Activated naive CD8-positive, alpha-beta T cell treated with anti-CD3 and anti-CD28 coated beads, Interleukin-2, amount 50 U/mL, for 24 hours (primary cell): ENCODE measurements around the gene SEC14L1.
"Not testable (repeated sequence)": the region's sequence is repeated elsewhere in the genome, so short reads cannot be mapped to it uniquely, and the experiment has no call there.

Experiments used
- ATAC-seq: fragments of 150-1000 bp; cut with Tn5 transposase; one replicate; pipeline ENCODE4 v1.10.0; 2021
- DNase-seq: peaks from one replicate; pipeline ENCODE4 v3.0.0; 2021
- H3K27ac Mint-ChIP-seq: one replicate; pipeline ENCODE4 v1.8.0; 2021; ENCODE audit warnings: mild to moderate bottlenecking, mixed read lengths
- H3K27me3 Mint-ChIP-seq: one replicate; pipeline ENCODE4 v1.8.0; 2021; ENCODE audit warnings: mixed read lengths
- H3K36me3 Mint-ChIP-seq: one replicate; pipeline ENCODE4 v1.8.0; 2021; ENCODE audit warnings: low read depth, mixed read lengths
- H3K4me1 Mint-ChIP-seq: one replicate; pipeline ENCODE4 v1.8.0; 2021; ENCODE audit warnings: mixed read lengths
- H3K4me3 Mint-ChIP-seq: one replicate; pipeline ENCODE4 v1.8.0; 2021; ENCODE audit warnings: mild to moderate bottlenecking, moderate library complexity, mixed read lengths
- H3K9me3 Mint-ChIP-seq: one replicate; pipeline ENCODE4 v1.8.0; 2021; ENCODE audit warnings: mixed read lengths

The SEC14L1 gene

DNA sequence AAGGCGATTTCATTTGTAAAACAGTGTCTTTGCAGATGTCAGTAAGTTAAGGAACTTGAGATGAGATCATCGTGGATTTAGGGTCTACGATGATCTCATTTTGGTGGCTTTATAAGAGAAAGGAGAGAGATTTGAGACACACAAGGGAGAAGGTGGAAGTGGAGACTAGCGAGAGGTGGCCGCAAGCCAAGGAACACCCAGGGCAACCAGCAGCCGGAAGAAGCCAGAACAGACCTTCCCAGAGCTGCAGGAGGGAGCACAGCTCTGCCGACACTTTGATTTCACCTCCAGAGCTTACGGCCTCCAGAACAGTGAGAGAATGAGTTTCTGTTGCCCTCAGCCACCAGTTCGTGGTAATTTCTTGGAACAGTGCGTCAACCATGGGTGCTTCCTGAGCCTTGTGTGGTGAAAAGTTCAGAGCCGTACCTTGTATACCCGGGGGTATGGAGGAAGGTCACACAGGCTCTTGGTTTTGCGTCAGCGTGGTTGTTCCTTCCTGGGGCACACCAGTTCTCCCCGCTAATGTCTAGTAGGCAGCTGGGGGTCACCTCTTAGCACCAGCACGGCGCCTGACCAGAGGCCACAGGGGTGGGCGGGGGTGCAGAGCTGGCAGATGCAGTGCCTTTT is 12.9 kb upstream of the SEC14L1 start:
- H3K9me3 Mint-ChIP-seq: no peaks in the 10 kb centered on the region
- H3K4me1 Mint-ChIP-seq: peaks cover 41% of the 10 kb centered on the region
- DNase-seq: peak; percentile 70
- H3K4me3 Mint-ChIP-seq: peak overlapping the region; percentile 74
- no peaks in the 10 kb centered on the region for H3K27me3 Mint-ChIP-seq
- H3K36me3 Mint-ChIP-seq: no peaks in the 10 kb centered on the region
- peak overlapping the region; percentile 93 for H3K27ac Mint-ChIP-seq
- ATAC-seq: peak; percentile 96

GRCh38 chr17:77128896-77129567 is 11.7 kb upstream of the SEC14L1 start:
- peak overlapping the region; percentile 93 for H3K27ac Mint-ChIP-seq
- no peaks in the 10 kb centered on the region for H3K27me3 Mint-ChIP-seq
- no peaks in the 10 kb centered on the region for H3K9me3 Mint-ChIP-seq
- DNase-seq (no peak), ATAC-seq (no peak)
- no peaks in the 10 kb centered on the region for H3K36me3 Mint-ChIP-seq
- no peak overlapping the region for H3K4me3 Mint-ChIP-seq
- peaks cover 40% of the 10 kb centered on the region for H3K4me1 Mint-ChIP-seq

DNA sequence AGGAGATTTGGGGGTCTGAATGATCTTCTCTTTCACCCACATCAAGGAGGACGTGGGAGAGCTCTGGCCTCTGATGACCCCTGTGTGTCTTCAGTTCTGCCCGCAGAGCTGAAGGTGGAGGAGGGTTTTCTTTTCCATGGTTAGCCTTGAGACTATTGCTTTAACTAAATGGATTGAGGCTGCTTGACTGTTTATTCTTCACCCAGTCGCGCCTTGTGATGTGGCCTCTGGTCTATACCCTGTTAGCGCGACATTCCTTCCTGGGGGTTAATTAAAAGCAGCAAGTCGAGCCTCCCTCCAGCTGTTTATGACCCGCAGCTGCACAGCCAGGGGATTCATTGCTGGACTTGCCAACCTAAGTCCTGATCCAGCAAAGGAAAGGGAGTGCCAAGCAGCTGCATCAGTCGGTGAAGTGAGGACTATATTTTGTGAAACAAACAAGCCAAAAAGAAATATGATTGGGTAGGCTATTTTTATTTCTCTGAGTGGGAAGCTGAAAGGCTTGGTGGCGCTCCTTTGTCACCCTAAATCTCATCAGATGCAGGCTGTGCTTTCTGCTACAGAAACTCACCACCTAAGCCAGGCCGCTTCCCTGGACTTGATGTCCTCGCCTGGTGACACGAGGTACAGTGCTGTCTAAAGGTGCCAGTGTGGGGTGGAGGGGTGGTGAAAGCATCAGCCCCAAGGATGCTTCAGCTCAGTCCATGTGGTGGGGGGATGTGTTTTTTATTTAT is 11.0 kb upstream of the SEC14L1 start:
- no peak for DNase-seq
- H3K4me3 Mint-ChIP-seq: no peak overlapping the region
- no peaks in the 10 kb centered on the region for H3K27me3 Mint-ChIP-seq
- H3K9me3 Mint-ChIP-seq: no peaks in the 10 kb centered on the region
- no peak for ATAC-seq
- H3K4me1 Mint-ChIP-seq: peaks cover 34% of the 10 kb centered on the region
- no peaks in the 10 kb centered on the region for H3K36me3 Mint-ChIP-seq
- peak overlapping the region; percentile 55 for H3K27ac Mint-ChIP-seq

GRCh38 chr17:77130525-77130924 is 10.2 kb upstream of the SEC14L1 start:
- Mint-ChIP-seq H3K4me3 (no peak overlapping the region), H3K27ac (peak overlapping the region; percentile 37), H3K36me3 (no peaks in the 10 kb centered on the region), H3K9me3 (no peaks in the 10 kb centered on the region), H3K4me1 (peaks cover 32% of the 10 kb centered on the region), H3K27me3 (no peaks in the 10 kb centered on the region)
- DNase-seq (no peak), ATAC-seq (no peak)

GRCh38 chr17:77131904-77132303 is 8.9 kb upstream of the SEC14L1 start:
- Mint-ChIP-seq H3K27me3 (no peaks in the 10 kb centered on the region), H3K9me3 (no peaks in the 10 kb centered on the region), H3K4me3 (no peak overlapping the region), H3K27ac (no peak overlapping the region), H3K36me3 (no peaks in the 10 kb centered on the region), H3K4me1 (peaks cover 32% of the 10 kb centered on the region)
- DNase-seq (no peak), ATAC-seq (no peak)

DNA sequence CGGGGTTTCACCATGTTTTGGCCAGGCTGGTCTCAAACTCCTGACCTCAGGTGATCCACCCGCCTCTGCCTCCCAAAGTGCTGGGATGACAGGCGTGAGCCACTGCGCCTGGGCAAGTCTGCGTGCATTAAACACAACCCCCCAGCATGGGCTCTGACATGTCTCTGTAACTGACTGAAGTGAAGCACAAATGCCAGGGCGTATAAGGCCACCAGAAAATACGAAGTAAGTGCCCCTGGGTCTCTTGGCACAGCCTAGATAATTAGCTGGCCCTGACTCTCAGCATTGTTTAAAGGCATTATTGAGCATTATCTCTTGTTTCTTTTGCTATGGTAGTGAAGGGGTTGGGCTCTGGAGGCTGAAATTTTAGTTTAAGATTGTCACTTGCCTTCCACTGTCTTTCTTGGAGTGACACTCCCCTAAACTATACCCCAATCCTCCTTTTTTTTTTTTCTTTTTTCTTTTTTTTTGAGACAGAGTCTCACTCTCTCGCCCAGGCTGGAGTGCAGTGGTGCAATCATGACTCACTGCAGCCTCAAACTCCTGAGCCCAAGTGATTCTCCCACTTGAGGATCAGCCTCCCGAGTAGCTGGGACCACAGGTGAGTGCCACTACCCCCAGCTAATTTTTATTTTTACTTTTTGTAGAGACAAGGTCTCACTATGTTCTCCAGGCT is 8.2 kb upstream of the SEC14L1 start:
- no peak for DNase-seq

GRCh38 chr17:77133087-77133638 is 7.6 kb upstream of the SEC14L1 start:
- DNase-seq (no peak), ATAC-seq (no peak)
- Mint-ChIP-seq H3K27ac (no peak overlapping the region), H3K9me3 (peaks cover 12% of the 10 kb centered on the region), H3K4me3 (no peak overlapping the region), H3K36me3 (peaks cover 6% of the 10 kb centered on the region), H3K27me3 (no peaks in the 10 kb centered on the region), H3K4me1 (peaks cover 28% of the 10 kb centered on the region)

More for the DNA sequence above, 8.2 kb upstream of the SEC14L1 start:
- ATAC-seq: no peak
- H3K9me3 Mint-ChIP-seq: peaks cover 6% of the 10 kb centered on the region
- H3K36me3 Mint-ChIP-seq: no peaks in the 10 kb centered on the region
- no peak overlapping the region for H3K4me3 Mint-ChIP-seq
- no peaks in the 10 kb centered on the region for H3K27me3 Mint-ChIP-seq
- H3K4me1 Mint-ChIP-seq: peaks cover 28% of the 10 kb centered on the region
- H3K27ac Mint-ChIP-seq: no peak overlapping the region

DNA sequence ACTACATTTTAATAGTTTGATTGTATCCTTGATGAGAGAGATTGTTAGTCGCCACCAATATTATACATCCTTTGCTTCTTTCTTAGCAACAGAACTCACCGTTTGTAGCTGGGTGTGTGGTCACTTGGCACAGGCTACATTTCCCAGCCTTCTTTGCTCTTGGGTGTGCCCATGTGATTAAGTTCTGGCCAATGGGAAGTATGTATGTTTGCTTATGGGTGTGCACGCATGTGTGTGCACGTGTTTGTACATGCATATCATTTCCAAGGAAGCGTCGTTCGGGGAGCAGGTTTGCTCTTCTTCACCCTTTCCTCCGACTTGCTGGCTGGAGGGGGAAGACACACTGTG is 4.4 kb upstream of the SEC14L1 start:
- H3K9me3 Mint-ChIP-seq: peaks cover 13% of the 10 kb centered on the region
- no peak overlapping the region for H3K27ac Mint-ChIP-seq
- no peak overlapping the region for H3K4me3 Mint-ChIP-seq
- H3K27me3 Mint-ChIP-seq: no peaks in the 10 kb centered on the region
- DNase-seq (no peak), ATAC-seq (no peak)
- H3K36me3 Mint-ChIP-seq: peaks cover 13% of the 10 kb centered on the region
- H3K4me1 Mint-ChIP-seq: peaks cover 31% of the 10 kb centered on the region

DNA sequence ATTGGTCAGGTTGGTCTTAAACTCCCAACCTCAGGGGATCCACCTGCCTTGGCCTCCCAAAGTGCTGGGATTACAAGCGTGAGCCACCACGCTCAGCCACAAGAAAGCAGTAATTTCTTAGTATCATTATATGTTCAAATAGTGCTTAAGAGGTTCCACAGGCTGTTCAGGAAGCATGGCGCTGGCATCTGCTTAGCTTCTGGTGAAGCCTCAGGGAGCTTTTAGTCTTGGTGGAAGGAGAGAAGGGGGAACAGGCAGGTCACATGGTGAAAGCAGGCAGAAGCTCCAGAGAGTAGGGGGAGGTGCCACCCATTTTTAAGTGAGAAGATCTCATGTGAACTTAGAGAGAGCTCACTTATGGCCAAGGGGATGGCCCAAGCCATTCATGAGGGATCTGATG is 3.7 kb upstream of the SEC14L1 start:
- Mint-ChIP-seq H3K4me1 (peaks cover 38% of the 10 kb centered on the region), H3K27ac (no peak overlapping the region), H3K9me3 (peaks cover 13% of the 10 kb centered on the region), H3K4me3 (no peak overlapping the region), H3K27me3 (no peaks in the 10 kb centered on the region), H3K36me3 (peaks cover 17% of the 10 kb centered on the region)
- ATAC-seq (no peak), DNase-seq (no peak)

DNA sequence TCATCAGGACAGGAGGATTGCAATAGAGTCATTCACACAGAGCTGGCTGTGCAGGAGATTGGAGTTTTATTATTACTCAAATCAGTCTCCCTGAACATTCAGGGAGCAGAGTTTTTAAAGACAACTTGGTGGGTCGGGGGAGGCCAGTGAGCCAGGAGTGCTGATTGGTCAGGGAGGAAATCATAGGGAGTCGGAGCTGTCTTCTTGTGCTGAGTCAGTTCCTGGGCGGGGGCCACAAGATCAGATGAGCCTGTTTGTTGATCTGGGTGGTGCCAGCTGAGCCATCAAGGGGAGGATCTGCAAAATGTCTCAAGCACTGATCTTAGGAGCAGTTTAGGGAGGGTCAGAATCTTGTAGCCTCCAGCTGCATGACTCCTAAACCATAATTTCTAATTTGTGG is 2.9 kb upstream of the SEC14L1 start:
- peak overlapping the region; percentile 52 for H3K27ac Mint-ChIP-seq
- peak; percentile 44 for DNase-seq
- H3K9me3 Mint-ChIP-seq: peaks cover 13% of the 10 kb centered on the region
- not testable (repeated sequence) for ATAC-seq, H3K4me3 Mint-ChIP-seq, H3K27me3 Mint-ChIP-seq
- peaks cover 45% of the 10 kb centered on the region for H3K4me1 Mint-ChIP-seq
- peaks cover 22% of the 10 kb centered on the region for H3K36me3 Mint-ChIP-seq

GRCh38 chr17:77140166-77140877 is 447 bp upstream of the SEC14L1 start:
- H3K36me3 Mint-ChIP-seq: peaks cover 37% of the 10 kb centered on the region
- H3K27ac Mint-ChIP-seq: peak overlapping the region; percentile 97
- peak; percentile 100 for DNase-seq
- peak overlapping the region; percentile 70 for H3K4me3 Mint-ChIP-seq
- H3K9me3 Mint-ChIP-seq: peaks cover 13% of the 10 kb centered on the region
- peaks cover 63% of the 10 kb centered on the region for H3K4me1 Mint-ChIP-seq
- peak; percentile 79 for ATAC-seq
- H3K27me3 Mint-ChIP-seq: no peaks in the 10 kb centered on the region

DNA sequence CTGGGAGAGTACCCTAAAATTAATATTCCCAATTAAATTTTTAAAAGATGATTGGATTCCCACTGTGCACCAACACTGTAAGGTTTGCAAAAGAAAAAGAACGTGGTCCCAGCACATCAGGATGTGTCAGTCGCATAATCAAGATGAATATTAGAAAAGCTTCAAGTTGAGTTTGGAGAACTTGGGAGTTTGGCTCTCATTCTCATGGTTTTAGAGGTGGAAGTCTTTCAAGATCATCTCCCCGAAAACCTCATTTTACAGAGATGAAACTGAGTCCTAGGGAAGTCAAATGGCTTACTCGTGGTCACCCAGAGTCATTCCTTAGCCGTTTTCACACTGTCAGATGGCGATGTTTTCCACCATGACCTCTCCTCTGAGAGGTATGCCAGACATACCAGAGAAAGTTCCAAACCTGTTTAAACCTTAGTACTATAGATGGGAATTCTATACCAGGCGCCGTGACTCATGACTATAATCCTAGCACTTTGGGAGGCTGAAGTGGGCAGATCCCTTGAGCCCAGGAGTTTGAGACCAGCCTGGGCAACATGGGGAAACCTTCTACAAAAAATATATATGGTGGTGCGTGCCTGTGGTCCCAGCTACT is 1.2 kb downstream of the SEC14L1 start:
- DNase-seq (no peak), ATAC-seq (no peak)
- Mint-ChIP-seq H3K27ac (peak overlapping the region; percentile 75), H3K27me3 (no peaks in the 10 kb centered on the region), H3K4me1 (peaks cover 73% of the 10 kb centered on the region), H3K9me3 (peaks cover 13% of the 10 kb centered on the region), H3K4me3 (peak overlapping the region; percentile 85), H3K36me3 (peaks cover 43% of the 10 kb centered on the region)

DNA sequence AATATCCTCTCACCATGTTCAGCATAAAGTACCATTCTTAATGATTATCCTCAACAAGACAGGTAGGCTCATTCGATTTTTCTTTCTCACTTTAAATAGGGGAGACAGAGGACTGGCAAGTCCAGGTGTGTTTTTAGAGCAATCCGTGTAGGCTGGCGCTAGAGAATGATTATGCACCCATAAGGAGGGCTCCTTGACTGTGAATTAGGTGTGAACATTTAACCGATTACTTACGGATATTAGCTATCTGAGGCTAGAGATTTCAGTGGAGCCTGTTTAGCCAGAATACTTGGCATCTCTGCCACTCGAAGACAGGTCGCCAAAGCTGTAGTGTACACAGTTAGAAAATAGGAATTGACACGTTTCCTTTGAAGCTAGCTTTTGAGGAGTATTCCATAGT is 1.9 kb downstream of the SEC14L1 start:
- Mint-ChIP-seq H3K4me3 (peak overlapping the region; percentile 85), H3K9me3 (peaks cover 6% of the 10 kb centered on the region), H3K27me3 (no peaks in the 10 kb centered on the region), H3K36me3 (peaks cover 49% of the 10 kb centered on the region), H3K27ac (no peak overlapping the region), H3K4me1 (peaks cover 76% of the 10 kb centered on the region)
- ATAC-seq (no peak), DNase-seq (no peak)

DNA sequence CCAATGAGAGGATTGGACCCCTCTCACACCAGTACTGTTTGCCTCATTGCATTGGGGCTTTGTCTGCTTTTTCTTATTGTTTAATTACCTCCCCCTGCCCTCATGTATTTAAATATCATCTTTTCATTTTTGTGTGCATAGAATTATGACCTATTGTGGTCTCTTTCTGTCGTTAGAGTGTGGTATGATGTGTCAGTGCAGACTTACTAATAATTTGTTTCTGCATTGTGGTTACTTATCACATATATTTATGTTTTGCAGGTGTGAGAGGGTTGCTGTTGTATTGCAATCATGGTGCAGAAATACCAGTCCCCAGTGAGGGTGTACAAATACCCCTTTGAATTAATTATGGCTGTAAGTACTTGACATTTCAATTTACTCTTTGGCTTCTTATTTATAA is 2.5 kb downstream of the SEC14L1 start:
- Mint-ChIP-seq H3K36me3 (peaks cover 46% of the 10 kb centered on the region), H3K9me3 (no peaks in the 10 kb centered on the region), H3K27ac (no peak overlapping the region), H3K27me3 (no peaks in the 10 kb centered on the region), H3K4me1 (peaks cover 70% of the 10 kb centered on the region), H3K4me3 (peak overlapping the region; percentile 20)
- DNase-seq (no peak), ATAC-seq (no peak)
